ENCODE measurements around the gene MYLK4.

The MYLK4 gene

GRCh38 chr6:2760882-2761842 is 10.4 kb upstream of the MYLK4 start:
- Histone ChIP-seq H3K4me2 (no peak overlapping the region), H3K27me3 (no peaks in the 10 kb centered on the region), H3K9me3 (peaks cover 17% of the 10 kb centered on the region), H4K20me1 (peaks cover 4% of the 10 kb centered on the region), H3K4me1 (peaks cover 7% of the 10 kb centered on the region), H3K9ac (no peak overlapping the region), H3K36me3 (no peaks in the 10 kb centered on the region), H3K27ac (no peak overlapping the region), H3K4me3 (no peak overlapping the region)
- TF ChIP-seq Cebpa-rat (IDR thresholded peaks at IDR 0.05) = no peak

- H3K4me3 ChIP-seq = no peak overlapping the region
- no peak for TF ChIP-seq Cebpa-rat (IDR thresholded peaks at IDR 0.05)
- H3K9me3 ChIP-seq = peaks cover 17% of the 10 kb centered on the region
- H4K20me1 ChIP-seq = no peaks in the 10 kb centered on the region
- no peak overlapping the region for H3K27ac ChIP-seq
- H3K4me1 ChIP-seq = peaks cover 2% of the 10 kb centered on the region
- no peaks in the 10 kb centered on the region for H3K36me3 ChIP-seq
- no peaks in the 10 kb centered on the region for H3K27me3 ChIP-seq
- H3K9ac ChIP-seq = no peak overlapping the region
- H3K4me2 ChIP-seq = no peak overlapping the region
Measured at GRCh38 chr6:2758980-2759379, 8.3 kb upstream of the MYLK4 start.

GRCh38 chr6:2756687-2757224 is 6.0 kb upstream of the MYLK4 start:
- Histone ChIP-seq H3K9ac (no peak overlapping the region), H3K27ac (no peak overlapping the region), H3K4me2 (no peak overlapping the region), H3K4me3 (no peak overlapping the region), H3K9me3 (peaks cover 5% of the 10 kb centered on the region), H4K20me1 (no peaks in the 10 kb centered on the region), H3K36me3 (no peaks in the 10 kb centered on the region), H3K4me1 (peaks cover 10% of the 10 kb centered on the region), H3K27me3 (no peaks in the 10 kb centered on the region)
- TF ChIP-seq Cebpa-rat (IDR thresholded peaks at IDR 0.05) = no peak

GRCh38 chr6:2756241-2756640 is 5.5 kb upstream of the MYLK4 start:
- Histone ChIP-seq H3K4me1 (peaks cover 14% of the 10 kb centered on the region), H3K27me3 (no peaks in the 10 kb centered on the region), H3K9ac (no peak overlapping the region), H3K4me3 (no peak overlapping the region), H3K4me2 (no peak overlapping the region), H3K27ac (no peak overlapping the region), H4K20me1 (no peaks in the 10 kb centered on the region), H3K36me3 (no peaks in the 10 kb centered on the region), H3K9me3 (peaks cover 5% of the 10 kb centered on the region)
- TF ChIP-seq Cebpa-rat (IDR thresholded peaks at IDR 0.05) = no peak

- no peak for TF ChIP-seq Cebpa-rat (IDR thresholded peaks at IDR 0.05)
- Histone ChIP-seq H3K36me3 (no peaks in the 10 kb centered on the region), H3K27me3 (no peaks in the 10 kb centered on the region), H3K4me2 (no peak overlapping the region), H3K4me3 (no peak overlapping the region), H3K9ac (no peak overlapping the region), H3K4me1 (peaks cover 14% of the 10 kb centered on the region), H4K20me1 (no peaks in the 10 kb centered on the region), H3K9me3 (peaks cover 4% of the 10 kb centered on the region), H3K27ac (no peak overlapping the region)
Measured at GRCh38 chr6:2755456-2755855, 4.7 kb upstream of the MYLK4 start.

GRCh38 chr6:2754911-2755310 is 4.2 kb upstream of the MYLK4 start:
- TF ChIP-seq Cebpa-rat (IDR thresholded peaks at IDR 0.05) = no peak
- Histone ChIP-seq H3K9ac (no peak overlapping the region), H3K4me1 (peaks cover 14% of the 10 kb centered on the region), H3K27ac (no peak overlapping the region), H3K36me3 (no peaks in the 10 kb centered on the region), H3K4me3 (no peak overlapping the region), H3K4me2 (no peak overlapping the region), H3K9me3 (no peaks in the 10 kb centered on the region), H3K27me3 (no peaks in the 10 kb centered on the region), H4K20me1 (no peaks in the 10 kb centered on the region)

GRCh38 chr6:2754393-2754792 is 3.7 kb upstream of the MYLK4 start:
- Histone ChIP-seq H4K20me1 (no peaks in the 10 kb centered on the region), H3K36me3 (no peaks in the 10 kb centered on the region), H3K9ac (no peak overlapping the region), H3K27ac (no peak overlapping the region), H3K4me1 (peaks cover 14% of the 10 kb centered on the region), H3K4me3 (no peak overlapping the region), H3K27me3 (no peaks in the 10 kb centered on the region), H3K4me2 (no peak overlapping the region), H3K9me3 (no peaks in the 10 kb centered on the region)
- no peak for TF ChIP-seq Cebpa-rat (IDR thresholded peaks at IDR 0.05)

GRCh38 chr6:2753743-2754142 is 3.0 kb upstream of the MYLK4 start:
- no peaks in the 10 kb centered on the region for H3K9me3 ChIP-seq
- no peak for TF ChIP-seq Cebpa-rat (IDR thresholded peaks at IDR 0.05)
- no peaks in the 10 kb centered on the region for H4K20me1 ChIP-seq
- no peak overlapping the region for H3K27ac ChIP-seq
- H3K4me3 ChIP-seq = no peak overlapping the region
- no peaks in the 10 kb centered on the region for H3K36me3 ChIP-seq
- no peak overlapping the region for H3K9ac ChIP-seq
- no peak overlapping the region for H3K4me2 ChIP-seq
- H3K27me3 ChIP-seq = no peaks in the 10 kb centered on the region
- H3K4me1 ChIP-seq = peaks cover 14% of the 10 kb centered on the region

- H3K9me3 ChIP-seq = no peaks in the 10 kb centered on the region
- peaks cover 14% of the 10 kb centered on the region for H3K4me1 ChIP-seq
- no peaks in the 10 kb centered on the region for H4K20me1 ChIP-seq
- H3K4me2 ChIP-seq = no peak overlapping the region
- no peak overlapping the region for H3K4me3 ChIP-seq
- no peak overlapping the region for H3K9ac ChIP-seq
- H3K36me3 ChIP-seq = no peaks in the 10 kb centered on the region
- no peak overlapping the region for H3K27ac ChIP-seq
- H3K27me3 ChIP-seq = no peaks in the 10 kb centered on the region
- no peak for TF ChIP-seq Cebpa-rat (IDR thresholded peaks at IDR 0.05)
Measured at GRCh38 chr6:2753110-2753489, 2.4 kb upstream of the MYLK4 start.

- Histone ChIP-seq H3K4me3 (no peak overlapping the region), H3K4me1 (peaks cover 14% of the 10 kb centered on the region)
- TF ChIP-seq Cebpa-rat (IDR thresholded peaks at IDR 0.05) = no peak
Measured at GRCh38 chr6:2752477-2753109, 1.9 kb upstream of the MYLK4 start.

More at GRCh38 chr6:2752477-2753109, 1.9 kb upstream of the MYLK4 start:
- Histone ChIP-seq H3K9ac (no peak overlapping the region), H3K27ac (no peak overlapping the region), H3K4me2 (peak overlapping the region; percentile 36; the same call in 1 of the 2 replicates), H3K27me3 (no peaks in the 10 kb centered on the region), H3K36me3 (no peaks in the 10 kb centered on the region), H3K9me3 (no peaks in the 10 kb centered on the region), H4K20me1 (no peaks in the 10 kb centered on the region)
